K562 (cell line): ENCODE results near the gene MAP3K4.

Experiments
- ARHGAP35 ChIP-seq: fragments of 450-650 bp; IDR thresholded peaks from 2 replicates; pipeline ENCODE4 v1.6.1; 2018; ENCODE audit not compliant: partially characterized antibody
- EP300 ChIP-seq: IDR thresholded peaks from 2 replicates; pipeline ENCODE4 v1.6.1; 2012; ENCODE audit warnings: low read length, improper control_type of control experiment
- HDGF ChIP-seq: fragments of 450-650 bp; IDR thresholded peaks from 2 replicates; pipeline ENCODE4 v1.6.1; 2016
- MXI1 ChIP-seq: IDR thresholded peaks from 2 replicates; pipeline ENCODE4 v1.6.1; 2011; ENCODE audit warnings: low read depth, mild to moderate bottlenecking, improper control_type of control experiment, low read length
- PCBP2 ChIP-seq: fragments of 200-400 bp; formaldehyde crosslinking; IDR thresholded peaks from 2 replicates; pipeline ENCODE4 v1.6.1; 2018; ENCODE audit warnings: low read length, low read depth, mild to moderate bottlenecking, moderate library complexity; ENCODE audit not compliant: poor library complexity, severe bottlenecking
- RAD21 ChIP-seq, 2 experiments: fragments of 250-450 bp in 1 of 2; fragments of 450-650 bp in 1 of 2; sonication (Bioruptor Pico) in 1 of 2; formaldehyde crosslinking in 1 of 2; IDR thresholded peaks in 1 of 2; conservative IDR thresholded peaks in 1 of 2; 2 replicates each; pipeline versions ENCODE4 v1.4.0 to v1.8.0; 2020 to 2022; ENCODE audit warnings: mild to moderate bottlenecking in 2 of 2, moderate library complexity in 1 of 2
- TAF1 ChIP-seq: IDR thresholded peaks from 2 replicates; pipeline ENCODE4 v1.6.1; 2011; ENCODE audit warnings: mild to moderate bottlenecking, low read length, moderate library complexity; ENCODE audit not compliant: insufficient read depth, control insufficient read depth, severe bottlenecking; ENCODE audit errors: extremely low read depth
- ZNF253 ChIP-seq: fragments of 250-450 bp; sonication (Bioruptor Pico); conservative IDR thresholded peaks from 2 replicates; pipeline ENCODE4 v1.6.1; 2021; ENCODE audit warnings: mild to moderate bottlenecking
- ZNF347 ChIP-seq: fragments of 450-650 bp; formaldehyde crosslinking; IDR thresholded peaks from 2 replicates; pipeline ENCODE4 v1.4.0; 2020; ENCODE audit warnings: low read depth, mild to moderate bottlenecking, moderate library complexity
- ZNF589 ChIP-seq: fragments of 200-800 bp; sonication (Bioruptor generic); IDR thresholded peaks from 2 replicates; pipeline ENCODE4 v1.6.1; 2016; ENCODE audit warnings: low read depth, missing genetic modification characterization, missing compliant biosample characterization
- TF ChIP-seq, protein P1 (sequence below): fragments of 450-650 bp; formaldehyde crosslinking; IDR thresholded peaks from 2 replicates; pipeline ENCODE4 v1.4.0; 2022; ENCODE audit warnings: missing genetic modification characterization
- TF ChIP-seq, protein P2 (sequence below), 3 experiments: IDR thresholded peaks in 2 of 3; conservative IDR thresholded peaks in 1 of 3; 2 replicates each; pipeline ENCODE4 v1.5.1; 2011 to 2012; ENCODE audit warnings: low read length in 3 of 3, mild to moderate bottlenecking in 3 of 3, control low read depth in 2 of 3, improper control_type of control experiment in 1 of 3, inconsistent platforms in 1 of 3, low read depth in 1 of 3, mixed read lengths in 1 of 3, moderate library complexity in 1 of 3; ENCODE audit not compliant: insufficient read depth in 2 of 3
- TF ChIP-seq, protein P3 (sequence below): fragments of 250-450 bp; sonication (Bioruptor Pico); IDR thresholded peaks from 2 replicates; pipeline ENCODE4 v1.8.0; 2021; ENCODE audit warnings: moderate library complexity, mild to moderate bottlenecking, inconsistent platforms
- TF ChIP-seq, protein P4 (sequence below): fragments of 250-450 bp; sonication (Bioruptor Pico); IDR thresholded peaks from 2 replicates; pipeline ENCODE4 v1.4.0; 2020; ENCODE audit warnings: mild to moderate bottlenecking

DNA sequence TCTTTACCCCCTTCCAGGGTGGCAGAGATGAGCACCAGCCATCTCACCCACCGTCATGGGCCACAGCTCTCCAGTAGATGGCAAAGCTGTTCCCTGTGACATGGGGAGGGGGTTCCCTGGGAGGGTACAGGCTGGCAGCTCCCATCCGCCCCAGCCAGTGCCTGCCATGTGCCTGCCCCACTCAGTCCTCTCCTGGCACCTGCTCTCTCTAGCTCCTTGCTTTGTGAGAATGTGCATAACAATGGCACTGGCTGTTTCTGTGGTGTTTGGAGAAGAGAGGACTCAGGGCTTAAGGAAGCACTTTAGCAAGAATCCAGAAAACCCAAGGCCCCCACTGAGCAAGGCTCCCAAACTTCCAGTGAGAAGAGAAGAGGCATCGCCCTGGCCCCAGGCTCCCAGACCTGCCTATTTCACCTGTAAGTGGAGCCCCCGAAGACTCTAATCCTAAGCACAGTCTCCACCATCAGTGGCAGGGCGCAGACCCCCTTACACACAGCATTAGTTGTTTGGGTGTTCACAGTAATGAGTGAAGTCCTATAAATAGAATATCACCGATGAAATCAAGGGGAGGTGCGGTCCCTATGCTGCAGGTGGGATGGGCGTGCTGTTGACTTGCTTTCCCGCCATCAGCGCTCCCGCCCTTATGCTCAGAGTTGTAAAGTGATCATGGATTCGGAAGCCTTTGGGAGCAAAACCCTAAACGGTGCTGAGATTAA, 172.1 kb downstream of the MAP3K4 start:
- TF ChIP-seq MXI1: no peak
- no peak for TF ChIP-seq ARHGAP35
- TF ChIP-seq, protein P1, sequence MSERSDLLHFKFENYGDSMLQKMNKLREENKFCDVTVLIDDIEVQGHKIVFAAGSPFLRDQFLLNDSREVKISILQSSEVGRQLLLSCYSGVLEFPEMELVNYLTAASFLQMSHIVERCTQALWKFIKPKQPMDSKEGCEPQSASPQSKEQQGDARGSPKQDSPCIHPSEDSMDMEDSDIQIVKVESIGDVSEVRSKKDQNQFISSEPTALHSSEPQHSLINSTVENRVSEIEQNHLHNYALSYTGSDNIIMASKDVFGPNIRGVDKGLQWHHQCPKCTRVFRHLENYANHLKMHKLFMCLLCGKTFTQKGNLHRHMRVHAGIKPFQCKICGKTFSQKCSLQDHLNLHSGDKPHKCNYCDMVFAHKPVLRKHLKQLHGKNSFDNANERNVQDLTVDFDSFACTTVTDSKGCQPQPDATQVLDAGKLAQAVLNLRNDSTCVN (CRISPR knock-in tag): no peak
- TF ChIP-seq TAF1: no peak
- TF ChIP-seq, protein P2, sequence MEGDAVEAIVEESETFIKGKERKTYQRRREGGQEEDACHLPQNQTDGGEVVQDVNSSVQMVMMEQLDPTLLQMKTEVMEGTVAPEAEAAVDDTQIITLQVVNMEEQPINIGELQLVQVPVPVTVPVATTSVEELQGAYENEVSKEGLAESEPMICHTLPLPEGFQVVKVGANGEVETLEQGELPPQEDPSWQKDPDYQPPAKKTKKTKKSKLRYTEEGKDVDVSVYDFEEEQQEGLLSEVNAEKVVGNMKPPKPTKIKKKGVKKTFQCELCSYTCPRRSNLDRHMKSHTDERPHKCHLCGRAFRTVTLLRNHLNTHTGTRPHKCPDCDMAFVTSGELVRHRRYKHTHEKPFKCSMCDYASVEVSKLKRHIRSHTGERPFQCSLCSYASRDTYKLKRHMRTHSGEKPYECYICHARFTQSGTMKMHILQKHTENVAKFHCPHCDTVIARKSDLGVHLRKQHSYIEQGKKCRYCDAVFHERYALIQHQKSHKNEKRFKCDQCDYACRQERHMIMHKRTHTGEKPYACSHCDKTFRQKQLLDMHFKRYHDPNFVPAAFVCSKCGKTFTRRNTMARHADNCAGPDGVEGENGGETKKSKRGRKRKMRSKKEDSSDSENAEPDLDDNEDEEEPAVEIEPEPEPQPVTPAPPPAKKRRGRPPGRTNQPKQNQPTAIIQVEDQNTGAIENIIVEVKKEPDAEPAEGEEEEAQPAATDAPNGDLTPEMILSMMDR (IDR thresholded peaks at IDR 0.05 in 2 of 3, conservative IDR thresholded peaks at IDR 0.05 in 1 of 3; ENCODE audit: insufficient read depth in 2 of 3, low read depth in 1 of 3, low read length in 3 of 3): no peak
- no peak for TF ChIP-seq ZNF347 (CRISPR knock-in tag)
- TF ChIP-seq PCBP2: no peak
- TF ChIP-seq, protein P3, sequence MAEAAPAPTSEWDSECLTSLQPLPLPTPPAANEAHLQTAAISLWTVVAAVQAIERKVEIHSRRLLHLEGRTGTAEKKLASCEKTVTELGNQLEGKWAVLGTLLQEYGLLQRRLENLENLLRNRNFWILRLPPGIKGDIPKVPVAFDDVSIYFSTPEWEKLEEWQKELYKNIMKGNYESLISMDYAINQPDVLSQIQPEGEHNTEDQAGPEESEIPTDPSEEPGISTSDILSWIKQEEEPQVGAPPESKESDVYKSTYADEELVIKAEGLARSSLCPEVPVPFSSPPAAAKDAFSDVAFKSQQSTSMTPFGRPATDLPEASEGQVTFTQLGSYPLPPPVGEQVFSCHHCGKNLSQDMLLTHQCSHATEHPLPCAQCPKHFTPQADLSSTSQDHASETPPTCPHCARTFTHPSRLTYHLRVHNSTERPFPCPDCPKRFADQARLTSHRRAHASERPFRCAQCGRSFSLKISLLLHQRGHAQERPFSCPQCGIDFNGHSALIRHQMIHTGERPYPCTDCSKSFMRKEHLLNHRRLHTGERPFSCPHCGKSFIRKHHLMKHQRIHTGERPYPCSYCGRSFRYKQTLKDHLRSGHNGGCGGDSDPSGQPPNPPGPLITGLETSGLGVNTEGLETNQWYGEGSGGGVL (CRISPR knock-in tag): no peak
- no peak for TF ChIP-seq HDGF
- TF ChIP-seq, protein P4, sequence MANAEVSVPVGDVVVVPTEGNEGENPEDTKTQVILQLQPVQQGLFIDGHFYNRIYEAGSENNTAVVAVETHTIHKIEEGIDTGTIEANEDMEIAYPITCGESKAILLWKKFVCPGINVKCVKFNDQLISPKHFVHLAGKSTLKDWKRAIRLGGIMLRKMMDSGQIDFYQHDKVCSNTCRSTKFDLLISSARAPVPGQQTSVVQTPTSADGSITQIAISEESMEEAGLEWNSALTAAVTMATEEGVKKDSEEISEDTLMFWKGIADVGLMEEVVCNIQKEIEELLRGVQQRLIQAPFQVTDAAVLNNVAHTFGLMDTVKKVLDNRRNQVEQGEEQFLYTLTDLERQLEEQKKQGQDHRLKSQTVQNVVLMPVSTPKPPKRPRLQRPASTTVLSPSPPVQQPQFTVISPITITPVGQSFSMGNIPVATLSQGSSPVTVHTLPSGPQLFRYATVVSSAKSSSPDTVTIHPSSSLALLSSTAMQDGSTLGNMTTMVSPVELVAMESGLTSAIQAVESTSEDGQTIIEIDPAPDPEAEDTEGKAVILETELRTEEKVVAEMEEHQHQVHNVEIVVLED (CRISPR knock-in tag): no peak
- TF ChIP-seq ZNF253 (CRISPR knock-in tag): no peak
- TF ChIP-seq EP300: no peak
- TF ChIP-seq RAD21 (CRISPR knock-in tag; conservative IDR thresholded peaks at IDR 0.05 in 1 of 2, IDR thresholded peaks at IDR 0.05 in 1 of 2): no peak
- no peak for TF ChIP-seq ZNF589 (CRISPR knock-in tag)
